HG03565 (cell line): ENCODE measurements around the gene LHB.

Source experiments
- ATAC-seq: cut with Tn5 transposase; IDR thresholded peaks from one replicate; pipeline ENCODE4 v1.9.1; 2021; ENCODE audit warnings: mild to moderate bottlenecking, moderate library complexity; ENCODE audit not compliant: unreplicated experiment

Gene LHB

GRCh38 chr19:49014123-49014869 is 2.6 kb downstream of the LHB start:
- no peak for ATAC-seq

- no peak for ATAC-seq
These were observed 5.7 kb downstream of the LHB start for GRCh38 chr19:49011194-49011593.

GRCh38 chr19:49010453-49010852 is 6.4 kb downstream of the LHB start:
- no peak for ATAC-seq

GRCh38 chr19:49009828-49010227 is 7.1 kb downstream of the LHB start:
- ATAC-seq, result no peak

- ATAC-seq, result no peak
These were observed 10.0 kb downstream of the LHB start for GRCh38 chr19:49006905-49007304.

- ATAC-seq, result no peak
These were observed 11.8 kb downstream of the LHB start for GRCh38 chr19:49004964-49005614.

GRCh38 chr19:49004133-49004532 is 12.8 kb downstream of the LHB start:
- no peak for ATAC-seq

GRCh38 chr19:48999481-49000325 is 17.2 kb downstream of the LHB start:
- ATAC-seq, result no peak

- ATAC-seq, result no peak
These were observed 18.9 kb downstream of the LHB start for GRCh38 chr19:48997972-48998371.

GRCh38 chr19:48994035-48994386 is 22.9 kb downstream of the LHB start:
- no peak for ATAC-seq

- ATAC-seq, result peak; percentile 80
These were observed 23.5 kb downstream of the LHB start, which contains the start of the genes GYS1 and RUVBL2 for GRCh38 chr19:48993175-48994034. Gene GYS1, minus strand, starts transcription at chr19:48993309. Its CDS starts 197 bp downstream, at chr19:48993112. Gene RUVBL2, plus strand, starts transcription at chr19:48993887. Its CDS starts 25 bp downstream, at chr19:48993912.

GRCh38 chr19:48992581-48993174 is 24.2 kb downstream of the LHB start:
- ATAC-seq, result no peak

GRCh38 chr19:48991873-48992580 is 24.9 kb downstream of the LHB start:
- no peak for ATAC-seq

GRCh38 chr19:48991011-48991609 is 25.8 kb downstream of the LHB start:
- no peak for ATAC-seq

- no peak for ATAC-seq
These were observed 26.5 kb downstream of the LHB start for GRCh38 chr19:48990400-48990799.

GRCh38 chr19:48989701-48990291 is 27.1 kb downstream of the LHB start:
- ATAC-seq, result no peak

GRCh38 chr19:48988860-48989259 is 28.0 kb downstream of the LHB start:
- ATAC-seq, result no peak

- no peak for ATAC-seq
These were observed 28.6 kb downstream of the LHB start for GRCh38 chr19:48988286-48988685.

- ATAC-seq, result no peak
These were observed 29.6 kb downstream of the LHB start for GRCh38 chr19:48987323-48987722.
